Ascending aorta (tissue), 2 donors: Measurements from ENCODE around the gene CDH13. TPM values are rescaled to one million over a fixed set of nuclear protein-coding genes. Genes with fewer than 3 reads are reported as not detected.
A peak's percentile ranks its signal among the peaks of the same experiment; 100 is the strongest.

ENCODE experiments used
- DNase-seq, 2 donors: peaks; one replicate each; pipeline ENCODE4 v3.0.0-alpha.2; 2019; ENCODE audit warnings: low spot score in 2 of 2
- H3K27ac ChIP-seq, 2 donors: fragments of 200-600 bp; sonication (generic); one replicate each; pipeline ENCODE4 v1.5.1; 2016 to 2017; ENCODE audit warnings: mild to moderate bottlenecking in 1 of 2
- H3K27me3 ChIP-seq: fragments of 200-600 bp; sonication (generic); one replicate; pipeline ENCODE4 v1.5.1; 2017
- H3K36me3 ChIP-seq, 2 donors: fragments of 200-600 bp; sonication (generic); one replicate each; pipeline ENCODE4 v1.5.1; 2016
- H3K4me1 ChIP-seq, 2 donors: fragments of 200-600 bp; sonication (generic); one replicate each; pipeline ENCODE4 v1.5.1; 2016 to 2017; ENCODE audit warnings: mild to moderate bottlenecking in 1 of 2
- H3K4me3 ChIP-seq, 2 donors: fragments of 200-600 bp; sonication (generic); one replicate each; pipeline ENCODE4 v1.5.1; 2016 to 2017; ENCODE audit warnings: mild to moderate bottlenecking in 1 of 2
- H3K9me3 ChIP-seq, 2 donors: fragments of 200-600 bp; sonication (generic); one replicate each; pipeline ENCODE4 v1.5.1; 2016
- CTCF ChIP-seq, 3 experiments: fragments of 200-600 bp in 2 of 3; fragments of 450-650 bp in 1 of 3; sonication (generic) in 2 of 3; IDR thresholded peaks; one replicate each; pipeline ENCODE4 v1.5.1; 2016 to 2019; ENCODE audit warnings: antibody characterized with exemption in 3 of 3, mild to moderate bottlenecking in 1 of 3, moderate library complexity in 1 of 3
- intact Hi-C: fragments of 100-400 bp; cut with DNase I; formaldehyde crosslinking; loops from one replicate; pipeline ENCODE4 v1.15.1; 2023
- total RNA-seq: library from RNA; depleted of rRNA; stranded (reverse); fragments of >200 nt; gene quantifications from one replicate; pipeline ENCODE4 v1.1.0, GENCODE V29; 2016

Gene CDH13
- total RNA-seq, 1 donor from 2014 or later: 160 TPM

- Histone ChIP-seq H3K4me1 (peaks cover 0 to 6% of the 10 kb centered on the region in 2 donors), H3K4me3 (no peak overlapping the region), H3K9me3 (no peaks in the 10 kb centered on the region), H3K27me3 (no peaks in the 10 kb centered on the region), H3K27ac (no peak overlapping the region), H3K36me3 (no peaks in the 10 kb centered on the region)
- DNase-seq: no peak
- TF ChIP-seq CTCF (IDR thresholded peaks at IDR 0.05): no peak
- intact Hi-C loops: no loop called here
Observed at GRCh38 chr16:83110269-83110668, 483.5 kb downstream of the CDH13 start.

GRCh38 chr16:83113317-83113716 is 486.5 kb downstream of the CDH13 start:
- intact Hi-C loops: no loop called here
- no peak overlapping the region for H3K4me3 ChIP-seq
- DNase-seq: no peak
- H3K27me3 ChIP-seq: no peaks in the 10 kb centered on the region
- peaks cover 0 to 3% of the 10 kb centered on the region in 2 donors for H3K36me3 ChIP-seq
- peak in 1 of 3 experiments; percentile 28 for TF ChIP-seq CTCF (IDR thresholded peaks at IDR 0.05)
- H3K27ac ChIP-seq: no peak overlapping the region
- H3K4me1 ChIP-seq: peaks cover 0 to 10% of the 10 kb centered on the region in 2 donors
- H3K9me3 ChIP-seq: no peaks in the 10 kb centered on the region

GRCh38 chr16:83113811-83114210 is 487.0 kb downstream of the CDH13 start:
- H3K27ac ChIP-seq: no peak overlapping the region
- intact Hi-C loops: no loop called here
- H3K4me1 ChIP-seq: peaks cover 0 to 10% of the 10 kb centered on the region in 2 donors
- H3K4me3 ChIP-seq: no peak overlapping the region
- no peak for TF ChIP-seq CTCF (IDR thresholded peaks at IDR 0.05)
- peaks cover 0 to 3% of the 10 kb centered on the region in 2 donors for H3K36me3 ChIP-seq
- no peaks in the 10 kb centered on the region for H3K27me3 ChIP-seq
- DNase-seq: no peak
- no peaks in the 10 kb centered on the region for H3K9me3 ChIP-seq

- Histone ChIP-seq H3K4me3 (no peak overlapping the region), H3K36me3 (peaks cover 0 to 3% of the 10 kb centered on the region in 2 donors), H3K9me3 (no peaks in the 10 kb centered on the region), H3K27ac (peak overlapping the region in 1 of 2 donors; percentile 45), H3K27me3 (no peaks in the 10 kb centered on the region), H3K4me1 (peaks cover 0 to 10% of the 10 kb centered on the region in 2 donors)
- no peak for DNase-seq
- intact Hi-C loops: no loop called here
- TF ChIP-seq CTCF (IDR thresholded peaks at IDR 0.05): no peak
Observed at GRCh38 chr16:83115491-83116232, 488.9 kb downstream of the CDH13 start.

GRCh38 chr16:83116274-83116892 is 489.6 kb downstream of the CDH13 start:
- no peak for TF ChIP-seq CTCF (IDR thresholded peaks at IDR 0.05)
- no peak for DNase-seq
- no peaks in the 10 kb centered on the region for H3K27me3 ChIP-seq
- no peaks in the 10 kb centered on the region for H3K9me3 ChIP-seq
- peak overlapping the region in 1 of 2 donors; percentile 45 for H3K27ac ChIP-seq
- H3K4me1 ChIP-seq: peaks cover 0 to 10% of the 10 kb centered on the region in 2 donors
- intact Hi-C loops: no loop called here
- H3K36me3 ChIP-seq: peaks cover 0 to 3% of the 10 kb centered on the region in 2 donors
- H3K4me3 ChIP-seq: no peak overlapping the region
